Measurements from ENCODE around the gene RPS6KA3. TPM values are rescaled to one million over a fixed set of nuclear protein-coding genes. Genes with fewer than 3 reads are reported as not detected.

RPS6KA3 gene
- polyA plus RNA-seq, 1 donor (not counting 4 experiments of a cell fraction or from before 2014, with no cell fraction given) = 32.1 TPM

DNA sequence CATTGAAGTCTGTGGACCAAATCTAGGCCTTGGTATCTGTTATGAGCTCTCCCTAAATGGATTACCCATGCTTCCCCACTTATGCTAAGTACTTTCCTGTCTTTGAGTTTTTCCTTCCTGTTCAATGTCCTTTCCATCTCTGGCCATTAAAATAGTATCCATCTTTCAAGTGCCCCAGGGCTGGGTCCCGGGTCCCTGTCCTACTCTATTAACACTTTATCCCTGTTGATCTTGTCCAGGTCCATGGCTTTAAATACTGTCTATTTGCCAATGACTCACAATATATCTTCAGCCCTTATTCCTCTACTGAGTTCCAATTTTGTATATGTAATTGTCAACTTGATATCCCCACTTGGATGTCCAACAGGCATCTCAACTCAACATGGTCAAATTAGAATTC is 17.7 kb upstream of the RPS6KA3 start:
- Histone ChIP-seq H3K4me3 (ENCODE audit: control insufficient read depth in 2 of 3, extremely low read depth in 1 of 3, insufficient read depth in 2 of 3, low read depth in 1 of 3, low read length in 3 of 3) (no peak overlapping the region), H3K36me3 (ENCODE audit: control insufficient read depth in 2 of 2, extremely low read depth in 1 of 2, insufficient read depth in 2 of 2, low read length in 2 of 2) (no peaks in the 10 kb centered on the region), H3K27me3 (ENCODE audit: control insufficient read depth, extremely low read depth, insufficient read depth, low read length) (no peaks in the 10 kb centered on the region), H3K4me2 (ENCODE audit: control insufficient read depth, extremely low read depth, insufficient read depth, low read depth, low read length) (no peak overlapping the region), H3K4me1 (ENCODE audit: control insufficient read depth, extremely low read depth, insufficient read depth, low read length) (no peaks in the 10 kb centered on the region), H2AFZ (ENCODE audit: control insufficient read depth, low read length) (no peak overlapping the region), H3K79me2 (ENCODE audit: control insufficient read depth, insufficient read depth, low read length) (no peaks in the 10 kb centered on the region), H4K20me1 (ENCODE audit: control insufficient read depth, extremely low read depth, insufficient read depth, low read length) (no peaks in the 10 kb centered on the region), H3K27ac (ENCODE audit: control insufficient read depth, insufficient read depth, low read length) (no peak overlapping the region), H3K9me3 (ENCODE audit: control insufficient read depth, low read depth, low read length) (no peaks in the 10 kb centered on the region), H3K9me1 (ENCODE audit: control insufficient read depth, extremely low read depth, insufficient read depth, low read length) (no peaks in the 10 kb centered on the region), H3K9ac (ENCODE audit: control insufficient read depth, extremely low read depth, insufficient read depth, low read length) (no peak overlapping the region)
- DNase-seq (ENCODE audit: low read depth, low spot score) (no peak), FAIRE-seq (no peak)
- no peak for TF ChIP-seq EZH2 (IDR thresholded peaks at IDR 0.05; ENCODE audit: low read length)
- TF ChIP-seq, protein P1, sequence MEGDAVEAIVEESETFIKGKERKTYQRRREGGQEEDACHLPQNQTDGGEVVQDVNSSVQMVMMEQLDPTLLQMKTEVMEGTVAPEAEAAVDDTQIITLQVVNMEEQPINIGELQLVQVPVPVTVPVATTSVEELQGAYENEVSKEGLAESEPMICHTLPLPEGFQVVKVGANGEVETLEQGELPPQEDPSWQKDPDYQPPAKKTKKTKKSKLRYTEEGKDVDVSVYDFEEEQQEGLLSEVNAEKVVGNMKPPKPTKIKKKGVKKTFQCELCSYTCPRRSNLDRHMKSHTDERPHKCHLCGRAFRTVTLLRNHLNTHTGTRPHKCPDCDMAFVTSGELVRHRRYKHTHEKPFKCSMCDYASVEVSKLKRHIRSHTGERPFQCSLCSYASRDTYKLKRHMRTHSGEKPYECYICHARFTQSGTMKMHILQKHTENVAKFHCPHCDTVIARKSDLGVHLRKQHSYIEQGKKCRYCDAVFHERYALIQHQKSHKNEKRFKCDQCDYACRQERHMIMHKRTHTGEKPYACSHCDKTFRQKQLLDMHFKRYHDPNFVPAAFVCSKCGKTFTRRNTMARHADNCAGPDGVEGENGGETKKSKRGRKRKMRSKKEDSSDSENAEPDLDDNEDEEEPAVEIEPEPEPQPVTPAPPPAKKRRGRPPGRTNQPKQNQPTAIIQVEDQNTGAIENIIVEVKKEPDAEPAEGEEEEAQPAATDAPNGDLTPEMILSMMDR (optimal IDR thresholded peaks at IDR 0.05 in 1 of 3, IDR thresholded peaks at IDR 0.05 in 1 of 3, conservative IDR thresholded peaks at IDR 0.05 in 1 of 3; ENCODE audit: extremely low read depth in 1 of 3, insufficient read depth in 2 of 3, low read length in 3 of 3) = no peak
- dilution Hi-C loops (cut with MboI; ENCODE audit: extremely low pct_ligation_motif_present, low sequenced_read_pairs) = no loop called here

DNA sequence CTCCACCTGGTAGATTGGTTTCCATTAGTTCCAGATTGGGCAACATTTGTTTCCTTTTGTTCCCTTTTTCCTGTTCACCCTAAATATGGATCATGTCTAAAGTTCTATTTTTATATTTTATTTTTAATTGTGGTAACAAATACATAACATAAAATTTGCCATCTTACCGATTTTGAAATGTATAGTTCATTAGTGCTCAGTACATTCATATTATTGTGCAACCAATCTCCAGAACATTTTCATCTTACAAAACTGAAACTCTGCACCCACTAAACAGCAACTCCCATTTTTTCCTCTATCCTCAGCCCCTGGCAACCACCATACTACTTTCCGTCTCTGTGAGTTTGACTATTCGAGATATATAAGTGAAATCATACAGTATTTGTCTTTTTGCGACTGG is 14.2 kb upstream of the RPS6KA3 start:
- Histone ChIP-seq H3K4me1 (ENCODE audit: control insufficient read depth, extremely low read depth, insufficient read depth, low read length) (no peaks in the 10 kb centered on the region), H2AFZ (ENCODE audit: control insufficient read depth, low read length) (no peak overlapping the region), H3K27ac (ENCODE audit: control insufficient read depth, insufficient read depth, low read length) (no peak overlapping the region), H3K79me2 (ENCODE audit: control insufficient read depth, insufficient read depth, low read length) (no peaks in the 10 kb centered on the region), H3K9ac (ENCODE audit: control insufficient read depth, extremely low read depth, insufficient read depth, low read length) (no peak overlapping the region), H3K4me3 (ENCODE audit: control insufficient read depth in 2 of 3, extremely low read depth in 1 of 3, insufficient read depth in 2 of 3, low read depth in 1 of 3, low read length in 3 of 3) (no peak overlapping the region), H3K4me2 (ENCODE audit: control insufficient read depth, extremely low read depth, insufficient read depth, low read depth, low read length) (no peak overlapping the region), H3K27me3 (ENCODE audit: control insufficient read depth, extremely low read depth, insufficient read depth, low read length) (no peaks in the 10 kb centered on the region), H3K9me3 (ENCODE audit: control insufficient read depth, low read depth, low read length) (no peaks in the 10 kb centered on the region), H3K36me3 (ENCODE audit: control insufficient read depth in 2 of 2, extremely low read depth in 1 of 2, insufficient read depth in 2 of 2, low read length in 2 of 2) (no peaks in the 10 kb centered on the region), H3K9me1 (ENCODE audit: control insufficient read depth, extremely low read depth, insufficient read depth, low read length) (no peaks in the 10 kb centered on the region), H4K20me1 (ENCODE audit: control insufficient read depth, extremely low read depth, insufficient read depth, low read length) (no peaks in the 10 kb centered on the region)
- TF ChIP-seq, protein P1 (optimal IDR thresholded peaks at IDR 0.05 in 1 of 3, IDR thresholded peaks at IDR 0.05 in 1 of 3, conservative IDR thresholded peaks at IDR 0.05 in 1 of 3; ENCODE audit: extremely low read depth in 1 of 3, insufficient read depth in 2 of 3, low read length in 3 of 3) = no peak
- TF ChIP-seq EZH2 (IDR thresholded peaks at IDR 0.05; ENCODE audit: low read length) = no peak
- DNase-seq (ENCODE audit: low read depth, low spot score) = no peak
- dilution Hi-C loops (cut with MboI; ENCODE audit: extremely low pct_ligation_motif_present, low sequenced_read_pairs) = no loop called here
- no peak for FAIRE-seq

Measured in keratinocyte (primary cell).